Left ventricle myocardium inferior (tissue), 1 donor: ENCODE measurements around the gene CHD8. TPM values are rescaled to one million over a fixed set of nuclear protein-coding genes. Genes with fewer than 3 reads are reported as not detected.

Experiments used
- DNase-seq: peaks from one replicate; pipeline ENCODE4 v3.0.0-alpha.2; 2020
- H3K27ac ChIP-seq: fragments of 200-600 bp; replicated peaks from 2 replicates; pipeline ENCODE4 v1.8.0; 2021
- H3K27me3 ChIP-seq: fragments of 200-600 bp; 2 replicates; pipeline ENCODE4 v1.8.0; 2021; ENCODE audit warnings: low read depth
- H3K36me3 ChIP-seq: fragments of 200-600 bp; 2 replicates; pipeline ENCODE4 v1.8.0; 2021
- H3K4me1 ChIP-seq: fragments of 200-600 bp; 2 replicates; pipeline ENCODE4 v1.8.0; 2021
- H3K4me3 ChIP-seq: fragments of 200-600 bp; 2 replicates; pipeline ENCODE4 v1.8.0; 2021; ENCODE audit warnings: mild to moderate bottlenecking, moderate library complexity
- H3K9me3 ChIP-seq: fragments of 200-600 bp; replicated peaks from 2 replicates; pipeline ENCODE4 v1.8.0; 2021
- intact Hi-C: fragments of 100-400 bp; cut with micrococcal nuclease; formaldehyde crosslinking; loops from one replicate; pipeline ENCODE4 v1.11.0; 2022
- total RNA-seq: library from RNA; stranded (reverse); fragmentation: NEBNext Ultra II Directional; extraction: Animal tissue kit (Norgen Biotek cat#: 25700); gene quantifications from one replicate; pipeline ENCODE4 v1.2.1, GENCODE V29; 2021
- TF ChIP-seq, protein P1 (sequence below): fragments of 200-600 bp; IDR thresholded peaks from 2 replicates; pipeline ENCODE4 v1.8.0; 2021; ENCODE audit warnings: antibody characterized with exemption, mild to moderate bottlenecking, borderline replicate concordance
- donor health status: DM: no; HTN: yes; CAD: no; lungs with severe emphysema.

The CHD8 gene
- total RNA-seq, 1 donor from 2014 or later: 27.9 TPM

DNA sequence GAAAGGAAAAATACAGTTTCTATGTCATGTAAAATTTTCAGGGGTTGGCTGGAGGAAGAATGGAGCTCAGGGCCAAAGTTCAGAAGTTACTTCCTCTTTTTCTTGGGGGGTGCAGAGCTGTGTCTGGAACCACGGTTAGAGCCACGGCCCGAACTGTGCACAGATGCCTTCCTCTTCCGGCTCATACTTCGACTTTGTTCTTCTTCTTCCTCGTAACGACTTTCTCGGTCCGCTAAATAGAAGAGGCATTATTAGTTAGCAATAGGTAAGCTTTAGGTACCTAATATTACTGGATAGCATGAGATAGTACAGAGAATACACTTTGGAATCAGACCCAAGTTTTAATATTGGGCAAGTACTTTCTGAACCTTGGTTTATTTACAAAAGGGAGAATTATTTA lies 103.3 kb downstream of the CHD8 start:
- Histone ChIP-seq H3K4me3 (no peak overlapping the region), H3K9me3 (no peaks in the 10 kb centered on the region), H3K27me3 (no peaks in the 10 kb centered on the region), H3K27ac (no peak overlapping the region), H3K4me1 (no peaks in the 10 kb centered on the region), H3K36me3 (peaks cover 65% of the 10 kb centered on the region)
- no peak for DNase-seq
- intact Hi-C loops: no loop called here
- TF ChIP-seq, protein P1, sequence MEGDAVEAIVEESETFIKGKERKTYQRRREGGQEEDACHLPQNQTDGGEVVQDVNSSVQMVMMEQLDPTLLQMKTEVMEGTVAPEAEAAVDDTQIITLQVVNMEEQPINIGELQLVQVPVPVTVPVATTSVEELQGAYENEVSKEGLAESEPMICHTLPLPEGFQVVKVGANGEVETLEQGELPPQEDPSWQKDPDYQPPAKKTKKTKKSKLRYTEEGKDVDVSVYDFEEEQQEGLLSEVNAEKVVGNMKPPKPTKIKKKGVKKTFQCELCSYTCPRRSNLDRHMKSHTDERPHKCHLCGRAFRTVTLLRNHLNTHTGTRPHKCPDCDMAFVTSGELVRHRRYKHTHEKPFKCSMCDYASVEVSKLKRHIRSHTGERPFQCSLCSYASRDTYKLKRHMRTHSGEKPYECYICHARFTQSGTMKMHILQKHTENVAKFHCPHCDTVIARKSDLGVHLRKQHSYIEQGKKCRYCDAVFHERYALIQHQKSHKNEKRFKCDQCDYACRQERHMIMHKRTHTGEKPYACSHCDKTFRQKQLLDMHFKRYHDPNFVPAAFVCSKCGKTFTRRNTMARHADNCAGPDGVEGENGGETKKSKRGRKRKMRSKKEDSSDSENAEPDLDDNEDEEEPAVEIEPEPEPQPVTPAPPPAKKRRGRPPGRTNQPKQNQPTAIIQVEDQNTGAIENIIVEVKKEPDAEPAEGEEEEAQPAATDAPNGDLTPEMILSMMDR: no peak

DNA sequence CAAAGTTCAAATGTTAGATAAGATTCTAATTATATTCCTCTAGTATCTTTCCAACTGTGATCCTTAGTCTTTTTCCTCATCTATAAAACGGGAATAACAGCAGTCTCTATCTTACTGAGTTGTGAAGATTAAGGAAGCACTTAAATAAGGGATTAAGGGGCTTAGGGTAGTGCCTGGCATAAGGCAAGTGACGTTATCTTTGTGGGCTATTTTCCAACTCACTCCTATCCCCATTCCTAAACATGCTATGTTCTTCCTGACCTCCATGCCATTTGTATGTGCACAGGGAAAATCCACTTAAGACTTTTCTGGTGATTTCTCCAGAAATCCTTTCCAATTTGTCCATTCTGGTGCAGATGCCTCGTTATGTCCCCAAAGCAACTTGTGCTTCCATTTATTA lies 105.4 kb downstream of the CHD8 start:
- Histone ChIP-seq H3K27me3 (no peaks in the 10 kb centered on the region), H3K9me3 (no peaks in the 10 kb centered on the region), H3K4me3 (no peak overlapping the region), H3K27ac (no peak overlapping the region), H3K36me3 (peaks cover 44% of the 10 kb centered on the region), H3K4me1 (no peaks in the 10 kb centered on the region)
- TF ChIP-seq, protein P1: no peak
- intact Hi-C loops: no loop called here
- no peak for DNase-seq

DNA sequence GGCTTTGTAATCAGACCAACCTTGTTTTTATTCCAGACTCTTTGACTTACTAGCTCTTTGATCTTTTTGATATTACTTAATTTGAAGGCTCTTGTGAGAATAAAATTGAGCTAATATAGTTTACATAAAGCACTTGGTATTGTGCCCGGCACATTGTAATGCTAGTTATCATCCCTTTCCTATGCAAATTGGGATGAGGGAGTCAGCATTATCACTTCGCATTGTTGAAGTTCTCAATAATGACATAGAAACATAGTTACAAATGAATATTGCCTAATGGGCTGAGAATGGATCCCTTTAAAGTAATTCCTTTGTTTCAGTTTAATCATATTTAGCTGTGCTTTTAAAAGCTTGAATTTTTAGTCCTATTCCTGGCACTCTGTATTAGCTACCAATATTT lies 108.7 kb downstream of the CHD8 start:
- no peaks in the 10 kb centered on the region for H3K9me3 ChIP-seq
- no peak for DNase-seq
- no peaks in the 10 kb centered on the region for H3K4me1 ChIP-seq
- H3K27ac ChIP-seq: no peak overlapping the region
- H3K4me3 ChIP-seq: no peak overlapping the region
- intact Hi-C loops: no loop called here
- peaks cover 11% of the 10 kb centered on the region for H3K36me3 ChIP-seq
- H3K27me3 ChIP-seq: no peaks in the 10 kb centered on the region
- TF ChIP-seq, protein P1: no peak

DNA sequence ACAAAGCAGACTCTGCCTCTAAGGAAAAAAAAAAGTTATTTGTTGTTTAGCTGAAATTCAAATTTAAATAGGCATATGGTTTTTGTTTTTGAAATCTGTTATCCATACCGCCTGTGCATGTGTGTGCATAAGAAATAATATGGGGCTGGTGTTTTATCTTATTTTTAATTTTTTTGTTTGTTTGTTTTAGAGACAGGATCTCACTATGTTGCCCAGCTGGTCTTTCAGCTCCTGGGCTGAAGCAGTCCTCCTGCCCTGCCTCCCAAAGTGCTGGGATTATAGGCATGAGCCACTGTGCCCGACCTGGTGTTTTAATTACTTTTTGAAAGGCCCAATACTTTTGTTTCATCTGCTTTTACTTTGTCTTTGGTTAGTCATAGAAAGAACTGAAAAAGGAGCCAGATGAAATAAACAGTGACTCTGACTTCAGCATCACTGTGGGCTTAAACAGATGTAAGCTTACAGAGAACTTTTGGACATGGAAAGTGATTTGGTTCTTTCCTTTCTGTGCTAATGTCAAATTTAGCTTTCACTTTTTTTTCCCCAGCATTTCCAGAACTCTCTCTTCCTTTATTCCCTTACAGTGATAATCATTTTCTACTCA lies 109.3 kb downstream of the CHD8 start:
- Histone ChIP-seq H3K27me3 (no peaks in the 10 kb centered on the region), H3K9me3 (no peaks in the 10 kb centered on the region), H3K4me1 (no peaks in the 10 kb centered on the region), H3K27ac (no peak overlapping the region), H3K4me3 (no peak overlapping the region), H3K36me3 (peaks cover 5% of the 10 kb centered on the region)
- DNase-seq: no peak
- TF ChIP-seq, protein P1: no peak
- intact Hi-C loops: no loop called here

DNA sequence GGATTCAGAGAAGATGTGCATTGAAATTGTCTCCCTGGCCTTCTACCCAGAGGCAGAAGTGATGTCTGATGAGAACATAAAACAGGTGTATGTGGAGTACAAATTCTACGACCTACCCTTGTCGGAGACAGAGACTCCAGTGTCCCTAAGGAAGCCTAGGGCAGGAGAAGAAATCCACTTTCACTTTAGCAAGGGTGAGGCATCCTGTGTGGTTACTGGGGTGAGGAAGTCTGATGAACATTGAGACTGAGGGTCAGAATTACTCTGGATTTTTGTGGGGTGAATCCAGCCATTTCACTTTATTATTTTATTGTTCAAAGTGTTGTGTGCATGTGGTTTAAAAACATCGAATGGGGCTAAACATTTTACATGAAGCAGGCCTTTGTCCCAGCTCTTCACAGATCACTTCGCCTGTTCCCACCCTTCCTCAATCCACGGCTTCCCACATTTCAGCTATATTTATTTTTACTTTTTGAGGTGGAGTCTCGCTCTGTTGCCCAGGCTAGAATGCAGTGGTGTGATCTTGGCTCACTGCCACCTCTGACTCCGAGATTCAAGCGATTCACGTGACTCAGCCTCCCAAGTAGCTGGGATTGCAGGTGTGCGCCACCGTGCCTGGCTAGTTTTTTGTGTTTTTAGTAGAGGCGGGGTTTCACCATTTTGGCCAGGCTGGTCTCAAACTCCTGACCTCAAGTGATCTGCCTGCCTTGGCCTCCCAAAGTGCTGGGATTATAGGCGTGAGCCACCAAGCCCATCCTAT lies 112.7 kb downstream of the CHD8 start:
- DNase-seq: no peak
- H3K4me3 ChIP-seq: no peak overlapping the region
- intact Hi-C loops: no loop called here
- no peaks in the 10 kb centered on the region for H3K9me3 ChIP-seq
- TF ChIP-seq, protein P1: no peak
- no peaks in the 10 kb centered on the region for H3K36me3 ChIP-seq
- H3K27me3 ChIP-seq: no peaks in the 10 kb centered on the region
- no peak overlapping the region for H3K27ac ChIP-seq
- H3K4me1 ChIP-seq: no peaks in the 10 kb centered on the region

Other genes starting within 250 kb of the CHD8 start
- 273 TPM for gene HNRNPC, start 186.7 kb downstream of the CHD8 start, total RNA-seq
- gene RPGRIP1, start 176.0 kb downstream of the CHD8 start, total RNA-seq: 0.30 TPM
- 27.5 TPM for gene SUPT16H, start 72.1 kb downstream of the CHD8 start, total RNA-seq
- 15.5 TPM for gene RAB2B, start 20.8 kb upstream of the CHD8 start, total RNA-seq
- 84.8 TPM for gene TOX4, start 21.1 kb upstream of the CHD8 start, total RNA-seq
- 26.6 TPM for gene METTL3, start 55.2 kb upstream of the CHD8 start, total RNA-seq
- gene SALL2, start 70.2 kb upstream of the CHD8 start, total RNA-seq: 3.4 TPM
- not detected for gene OR10G3, start 124.0 kb upstream of the CHD8 start, total RNA-seq
- gene OR10G2, start 178.8 kb upstream of the CHD8 start, total RNA-seq: not detected
- not detected for gene OR4E2, start 197.7 kb upstream of the CHD8 start, total RNA-seq
- gene OR4E1, start 217.7 kb upstream of the CHD8 start, total RNA-seq: not detected